CD4-positive, CD25-positive, alpha-beta regulatory T cell (primary cell): Measurements from ENCODE around the gene SLC43A1. TPM values are rescaled to one million over a fixed set of nuclear protein-coding genes. Genes with fewer than 3 reads are reported as not detected.

Source experiments
- ATAC-seq, 2 donors: fragments of 150-1000 bp; cut with Tn5 transposase; one replicate each; pipeline ENCODE4 v1.10.0; 2021; ENCODE audit warnings: low read depth in 2 of 2, moderate number of reproducible peaks in 2 of 2, moderate library complexity in 1 of 2
- DNase-seq, 3 donors: peaks; one replicate each; pipeline versions ENCODE4 v3.0.0 to v3.0.0-alpha.2; 2012 to 2022; ENCODE audit warnings: mixed read lengths in 1 of 3
- H3K27ac ChIP-seq: one replicate; pipeline ENCODE4 v1.7.0; 2013; ENCODE audit warnings: mild to moderate bottlenecking, low read length; ENCODE audit not compliant: insufficient read depth, poor library complexity, severe bottlenecking
- H3K27me3 ChIP-seq: one replicate; pipeline ENCODE4 v1.7.0; 2013; ENCODE audit warnings: low read length; ENCODE audit not compliant: control insufficient read depth, insufficient read depth
- H3K36me3 ChIP-seq: one replicate; pipeline ENCODE4 v1.7.0; 2013; ENCODE audit warnings: mild to moderate bottlenecking, low read length, moderate library complexity; ENCODE audit not compliant: control insufficient read depth, insufficient read depth
- H3K4me1 ChIP-seq: 2 replicates; pipeline ENCODE4 v1.7.0; 2013; ENCODE audit warnings: mild to moderate bottlenecking, low read length; ENCODE audit not compliant: insufficient read depth, control insufficient read depth, poor library complexity, severe bottlenecking
- H3K4me3 ChIP-seq: one replicate; pipeline ENCODE4 v1.7.0; 2013; ENCODE audit warnings: low read depth, mild to moderate bottlenecking, low read length, moderate library complexity
- H3K9me3 ChIP-seq, 2 experiments: 1 replicate in 1 of 2; 2 replicates in 1 of 2; pipeline ENCODE4 v1.7.0; 2013; ENCODE audit warnings: low read length in 2 of 2, mild to moderate bottlenecking in 1 of 2, moderate library complexity in 1 of 2; ENCODE audit not compliant: control insufficient read depth in 2 of 2
- H3K27ac Mint-ChIP-seq, 3 donors: one replicate each; pipeline ENCODE4 v1.8.0; 2020 to 2022; ENCODE audit warnings: mild to moderate bottlenecking in 3 of 3, mixed read lengths in 3 of 3, moderate library complexity in 2 of 3
- H3K27me3 Mint-ChIP-seq: one replicate; pipeline ENCODE4 v1.8.0; 2022; ENCODE audit warnings: mild to moderate bottlenecking, mixed read lengths
- H3K36me3 Mint-ChIP-seq: one replicate; pipeline ENCODE4 v1.8.0; 2020; ENCODE audit warnings: mixed read lengths
- H3K4me1 Mint-ChIP-seq, 4 donors: one replicate each; pipeline ENCODE4 v1.8.0; 2020 to 2022; ENCODE audit warnings: mixed read lengths in 4 of 4, mild to moderate bottlenecking in 1 of 4
- H3K4me3 Mint-ChIP-seq, 4 donors: one replicate each; pipeline ENCODE4 v1.8.0; 2020 to 2022; ENCODE audit warnings: mild to moderate bottlenecking in 4 of 4, mixed read lengths in 4 of 4, moderate library complexity in 3 of 4
- H3K9me3 Mint-ChIP-seq, 7 donors: one replicate each; pipeline ENCODE4 v1.8.0; 2020 to 2022; ENCODE audit warnings: mixed read lengths in 7 of 7, mild to moderate bottlenecking in 3 of 7, moderate library complexity in 2 of 7
- polyA plus RNA-seq, 4 donors: library from polyadenylated mRNA; unstranded; fragments of 300-500 nt; fragmentation: Illumina TruSeq; gene quantifications; one replicate each; pipeline ENCODE4 v1.2.3, GENCODE V29; 2021
- total RNA-seq: library from RNA; stranded (reverse); gene quantifications from one replicate; pipeline ENCODE4 v1.2.3, GENCODE V29; 2022

The SLC43A1 gene
- total RNA-seq (12.8 TPM), polyA plus RNA-seq (10 to 100 TPM; 22.9 to 29.9 (median 26.2) TPM)

- no peaks in the 10 kb centered on the region for H3K36me3 Mint-ChIP-seq
- peaks cover 14 to 37% (median 27%) of the 10 kb centered on the region in 4 donors for H3K4me1 Mint-ChIP-seq
- H3K27ac Mint-ChIP-seq = peak within 1 kb of the TSS; percentile 91 to 96 (median 92)
- ATAC-seq (peak in 1 of 2 donors; percentile 27), DNase-seq (peak in 1 of 3 donors; percentile 60)
- H3K27me3 Mint-ChIP-seq = no peaks in the 10 kb centered on the region
- peaks cover 0 to 4% (median 0%) of the 10 kb centered on the region in 7 donors for H3K9me3 Mint-ChIP-seq
- H3K4me3 Mint-ChIP-seq = peak within 1 kb of the TSS; percentile 87 to 99 (median 98)
- Histone ChIP-seq H3K36me3 (no peaks in the 10 kb centered on the region), H3K27me3 (no peaks in the 10 kb centered on the region), H3K4me3 (peak within 1 kb of the TSS; percentile 81), H3K27ac (peak within 1 kb of the TSS; percentile 61), H3K9me3 (no peaks in the 10 kb centered on the region), H3K4me1 (peaks cover 25% of the 10 kb centered on the region)
Measured at GRCh38 chr11:57515332-57516060, at the start of gene SLC43A1. SLC43A1 (minus strand) TSS chr11:57515702; CDS start chr11:57514111, 1,591 bp downstream.

GRCh38 chr11:57562596-57562995 lies 47.1 kb upstream of the SLC43A1 start:
- no peaks in the 10 kb centered on the region for H3K27me3 Mint-ChIP-seq
- H3K27ac Mint-ChIP-seq = peak overlapping the region; percentile 52 to 84 (median 81)
- peaks cover 10 to 69% (median 43%) of the 10 kb centered on the region in 4 donors for H3K4me1 Mint-ChIP-seq
- H3K9me3 ChIP-seq = no peaks in the 10 kb centered on the region
- no peaks in the 10 kb centered on the region for H3K27me3 ChIP-seq
- peaks cover 41% of the 10 kb centered on the region for H3K4me1 ChIP-seq
- no peak for DNase-seq
- H3K27ac ChIP-seq = no peak overlapping the region
- H3K36me3 Mint-ChIP-seq = peaks cover 26% of the 10 kb centered on the region
- ATAC-seq = no peak
- no peak overlapping the region for H3K4me3 ChIP-seq
- peaks cover 40% of the 10 kb centered on the region for H3K36me3 ChIP-seq
- H3K4me3 Mint-ChIP-seq = peak overlapping the region in 3 of 4 donors; percentile 14 to 84 (median 61)
- H3K9me3 Mint-ChIP-seq = no peaks in the 10 kb centered on the region

- H3K27me3 ChIP-seq = no peaks in the 10 kb centered on the region
- H3K4me3 ChIP-seq = no peak overlapping the region
- Mint-ChIP-seq H3K9me3 (no peaks in the 10 kb centered on the region), H3K4me3 (no peak overlapping the region), H3K4me1 (peaks cover 13 to 53% (median 33%) of the 10 kb centered on the region in 4 donors), H3K36me3 (peaks cover 29% of the 10 kb centered on the region), H3K27ac (no peak overlapping the region), H3K27me3 (no peaks in the 10 kb centered on the region)
- peaks cover 23% of the 10 kb centered on the region for H3K4me1 ChIP-seq
- DNase-seq = no peak
- peaks cover 62% of the 10 kb centered on the region for H3K36me3 ChIP-seq
- no peaks in the 10 kb centered on the region for H3K9me3 ChIP-seq
- ATAC-seq = no peak
- H3K27ac ChIP-seq = no peak overlapping the region
Measured at GRCh38 chr11:57560146-57560545, 44.6 kb upstream of the SLC43A1 start.

- peaks cover 89% of the 10 kb centered on the region for H3K36me3 ChIP-seq
- Mint-ChIP-seq H3K9me3 (no peaks in the 10 kb centered on the region), H3K4me3 (no peak overlapping the region), H3K4me1 (peaks cover 3 to 15% (median 7%) of the 10 kb centered on the region in 4 donors), H3K27ac (no peak overlapping the region), H3K27me3 (no peaks in the 10 kb centered on the region), H3K36me3 (peaks cover 29% of the 10 kb centered on the region)
- H3K9me3 ChIP-seq = no peaks in the 10 kb centered on the region
- ATAC-seq (no peak), DNase-seq (no peak)
- no peaks in the 10 kb centered on the region for H3K27me3 ChIP-seq
- H3K4me3 ChIP-seq = no peak overlapping the region
- no peak overlapping the region for H3K27ac ChIP-seq
- no peaks in the 10 kb centered on the region for H3K4me1 ChIP-seq
Measured at GRCh38 chr11:57556041-57556440, 40.5 kb upstream of the SLC43A1 start.

- Mint-ChIP-seq H3K36me3 (peaks cover 27% of the 10 kb centered on the region), H3K27ac (peak overlapping the region in 1 of 3 donors; percentile 33), H3K4me3 (peak overlapping the region in 1 of 4 donors; percentile 2), H3K27me3 (no peaks in the 10 kb centered on the region), H3K4me1 (peaks cover 0 to 10% (median 5%) of the 10 kb centered on the region in 4 donors), H3K9me3 (no peaks in the 10 kb centered on the region)
- ATAC-seq = no peak
- no peaks in the 10 kb centered on the region for H3K9me3 ChIP-seq
- no peaks in the 10 kb centered on the region for H3K4me1 ChIP-seq
- no peak overlapping the region for H3K27ac ChIP-seq
- H3K4me3 ChIP-seq = no peak overlapping the region
- no peaks in the 10 kb centered on the region for H3K27me3 ChIP-seq
- DNase-seq = no peak
- H3K36me3 ChIP-seq = peaks cover 92% of the 10 kb centered on the region
Measured at GRCh38 chr11:57555393-57555792, 39.9 kb upstream of the SLC43A1 start.

- Mint-ChIP-seq H3K9me3 (no peaks in the 10 kb centered on the region), H3K27ac (peak overlapping the region in 2 of 3 donors; percentile 60 to 63), H3K27me3 (no peaks in the 10 kb centered on the region), H3K36me3 (peaks cover 31% of the 10 kb centered on the region), H3K4me1 (peaks cover 0 to 7% (median 3%) of the 10 kb centered on the region in 4 donors), H3K4me3 (no peak overlapping the region)
- DNase-seq = no peak
- ATAC-seq = no peak
- H3K9me3 ChIP-seq = no peaks in the 10 kb centered on the region
- no peak overlapping the region for H3K27ac ChIP-seq
- H3K27me3 ChIP-seq = no peaks in the 10 kb centered on the region
- peaks cover 82% of the 10 kb centered on the region for H3K36me3 ChIP-seq
- no peaks in the 10 kb centered on the region for H3K4me1 ChIP-seq
- no peak overlapping the region for H3K4me3 ChIP-seq
Measured at GRCh38 chr11:57552479-57552878, 37.0 kb upstream of the SLC43A1 start.

DNA sequence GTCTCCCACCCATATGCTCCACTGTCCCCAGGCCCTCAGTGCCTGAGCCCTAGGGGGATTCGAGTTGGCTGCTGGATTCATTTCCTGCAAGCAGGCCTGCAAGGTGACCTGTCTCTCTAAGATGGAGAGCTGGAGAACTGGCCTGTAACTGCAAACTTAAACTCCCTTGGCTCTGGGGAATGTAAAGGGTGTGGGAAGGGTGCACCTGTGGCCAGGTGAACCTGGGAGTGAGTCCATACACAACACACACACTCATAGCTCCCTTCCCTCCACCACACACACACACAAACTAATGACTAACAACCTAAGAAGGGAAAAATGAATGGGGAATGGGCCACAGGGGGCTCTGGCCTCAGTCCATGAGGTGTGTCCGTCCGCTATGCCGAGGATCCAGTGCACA lies 36.4 kb upstream of the SLC43A1 start:
- no peaks in the 10 kb centered on the region for H3K9me3 ChIP-seq
- H3K36me3 Mint-ChIP-seq = peaks cover 31% of the 10 kb centered on the region
- DNase-seq (no peak), ATAC-seq (no peak)
- no peaks in the 10 kb centered on the region for H3K27me3 ChIP-seq
- H3K4me3 ChIP-seq = no peak overlapping the region
- no peak overlapping the region for H3K27ac ChIP-seq
- no peak overlapping the region for H3K4me3 Mint-ChIP-seq
- H3K27ac Mint-ChIP-seq = peak overlapping the region in 2 of 3 donors; percentile 31 to 60
- peaks cover 77% of the 10 kb centered on the region for H3K36me3 ChIP-seq
- H3K4me1 Mint-ChIP-seq = peaks cover 0 to 7% (median 3%) of the 10 kb centered on the region in 4 donors
- H3K9me3 Mint-ChIP-seq = no peaks in the 10 kb centered on the region
- H3K27me3 Mint-ChIP-seq = no peaks in the 10 kb centered on the region
- H3K4me1 ChIP-seq = no peaks in the 10 kb centered on the region

DNA sequence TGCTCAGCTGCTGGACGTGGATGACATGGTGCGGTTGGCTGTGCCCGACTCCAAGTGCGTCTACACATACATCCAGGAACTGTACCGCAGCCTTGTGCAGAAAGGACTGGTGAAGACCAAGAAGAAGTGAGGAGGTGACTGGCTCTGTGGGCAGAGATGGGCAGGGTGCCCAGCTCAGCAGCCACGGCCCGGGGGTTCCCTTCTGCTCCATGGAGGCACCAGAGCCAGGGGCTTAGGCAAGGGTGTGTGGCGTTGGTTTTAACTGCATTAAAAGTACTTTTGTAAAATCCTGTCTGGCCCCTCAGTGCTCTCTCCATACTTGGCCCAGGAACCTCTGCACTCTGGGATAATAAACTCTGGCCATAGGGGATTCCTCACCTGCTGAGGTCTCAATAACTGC lies 34.5 kb upstream of the SLC43A1 start:
- H3K4me1 ChIP-seq = no peaks in the 10 kb centered on the region
- Mint-ChIP-seq H3K36me3 (peaks cover 26% of the 10 kb centered on the region), H3K4me3 (no peak overlapping the region), H3K27ac (no peak overlapping the region), H3K4me1 (peaks cover 0 to 5% (median 1%) of the 10 kb centered on the region in 4 donors), H3K9me3 (no peaks in the 10 kb centered on the region), H3K27me3 (no peaks in the 10 kb centered on the region)
- H3K36me3 ChIP-seq = peaks cover 59% of the 10 kb centered on the region
- no peak for DNase-seq
- H3K27me3 ChIP-seq = no peaks in the 10 kb centered on the region
- H3K4me3 ChIP-seq = no peak overlapping the region
- H3K27ac ChIP-seq = no peak overlapping the region
- ATAC-seq = no peak
- no peaks in the 10 kb centered on the region for H3K9me3 ChIP-seq
